HL-60 (cell line): ENCODE data around the gene TIAM1.

ENCODE experiments used
- DNase-seq, 2 experiments: peaks; one replicate each; pipeline ENCODE4 v3.0.0-alpha.2; 2010 to 2020; ENCODE audit warnings: low read depth in 1 of 2, low spot score in 1 of 2
- H3K27ac ChIP-seq: fragments of 250-450 bp; sonication (Bioruptor Pico); replicated peaks from 2 replicates; pipeline ENCODE4 v1.5.1; 2020; ENCODE audit warnings: mild to moderate bottlenecking, moderate library complexity
- H3K27me3 ChIP-seq: fragments of 250-450 bp; sonication (Bioruptor Pico); 2 replicates; pipeline ENCODE4 v1.5.1; 2021; ENCODE audit warnings: mild to moderate bottlenecking, moderate library complexity; ENCODE audit not compliant: insufficient read depth, poor library complexity, severe bottlenecking
- H3K4me3 ChIP-seq: replicated peaks from 2 replicates; pipeline ENCODE4 v1.5.1; 2011; ENCODE audit warnings: mild to moderate bottlenecking, control low read depth, low read length; ENCODE audit not compliant: insufficient read depth
- GABPA ChIP-seq: IDR thresholded peaks from 2 replicates; pipeline ENCODE4 v1.6.1; 2012; ENCODE audit warnings: low read depth
- POLR2AphosphoS5 ChIP-seq: IDR thresholded peaks from 2 replicates; pipeline ENCODE4 v1.6.1; 2012; ENCODE audit warnings: low read depth
- SPI1 ChIP-seq: IDR thresholded peaks from 2 replicates; pipeline ENCODE4 v1.6.1; 2012; ENCODE audit warnings: low read depth, mild to moderate bottlenecking, borderline replicate concordance
- TF ChIP-seq, protein P1 (sequence below): IDR thresholded peaks from 2 replicates; pipeline ENCODE4 v1.6.1; 2012; ENCODE audit warnings: low read depth; ENCODE audit not compliant: insufficient replicate concordance
- TF ChIP-seq, protein P2 (sequence below): IDR thresholded peaks from one replicate; pipeline ENCODE4 v1.5.1; 2011; ENCODE audit warnings: low read length, control low read depth, inconsistent platforms; ENCODE audit not compliant: insufficient read depth

Gene TIAM1

DNA sequence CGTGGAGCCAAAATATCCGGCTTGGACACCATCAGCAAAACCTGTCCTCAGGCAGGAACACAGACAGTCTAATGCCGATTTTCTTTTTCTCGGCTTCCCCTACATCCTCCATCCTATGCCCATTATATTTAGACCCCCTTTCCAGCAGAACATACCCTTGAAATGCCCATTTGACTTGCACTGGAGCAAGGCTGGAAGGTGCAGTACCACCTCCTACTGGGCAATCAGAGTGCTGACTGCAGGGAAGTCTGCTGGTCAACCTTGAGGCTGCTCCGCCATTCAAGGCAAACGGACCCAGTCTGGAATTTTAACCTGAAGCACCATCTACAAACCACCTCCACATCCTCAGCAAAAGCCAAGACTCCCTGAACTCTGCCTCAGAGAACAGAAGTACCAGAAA lies 79.5 kb downstream of the TIAM1 start:
- Histone ChIP-seq H3K4me3 (no peak overlapping the region), H3K27ac (no peak overlapping the region)
- no peak for TF ChIP-seq POLR2AphosphoS5
- TF ChIP-seq GABPA: no peak
- TF ChIP-seq, protein P1, sequence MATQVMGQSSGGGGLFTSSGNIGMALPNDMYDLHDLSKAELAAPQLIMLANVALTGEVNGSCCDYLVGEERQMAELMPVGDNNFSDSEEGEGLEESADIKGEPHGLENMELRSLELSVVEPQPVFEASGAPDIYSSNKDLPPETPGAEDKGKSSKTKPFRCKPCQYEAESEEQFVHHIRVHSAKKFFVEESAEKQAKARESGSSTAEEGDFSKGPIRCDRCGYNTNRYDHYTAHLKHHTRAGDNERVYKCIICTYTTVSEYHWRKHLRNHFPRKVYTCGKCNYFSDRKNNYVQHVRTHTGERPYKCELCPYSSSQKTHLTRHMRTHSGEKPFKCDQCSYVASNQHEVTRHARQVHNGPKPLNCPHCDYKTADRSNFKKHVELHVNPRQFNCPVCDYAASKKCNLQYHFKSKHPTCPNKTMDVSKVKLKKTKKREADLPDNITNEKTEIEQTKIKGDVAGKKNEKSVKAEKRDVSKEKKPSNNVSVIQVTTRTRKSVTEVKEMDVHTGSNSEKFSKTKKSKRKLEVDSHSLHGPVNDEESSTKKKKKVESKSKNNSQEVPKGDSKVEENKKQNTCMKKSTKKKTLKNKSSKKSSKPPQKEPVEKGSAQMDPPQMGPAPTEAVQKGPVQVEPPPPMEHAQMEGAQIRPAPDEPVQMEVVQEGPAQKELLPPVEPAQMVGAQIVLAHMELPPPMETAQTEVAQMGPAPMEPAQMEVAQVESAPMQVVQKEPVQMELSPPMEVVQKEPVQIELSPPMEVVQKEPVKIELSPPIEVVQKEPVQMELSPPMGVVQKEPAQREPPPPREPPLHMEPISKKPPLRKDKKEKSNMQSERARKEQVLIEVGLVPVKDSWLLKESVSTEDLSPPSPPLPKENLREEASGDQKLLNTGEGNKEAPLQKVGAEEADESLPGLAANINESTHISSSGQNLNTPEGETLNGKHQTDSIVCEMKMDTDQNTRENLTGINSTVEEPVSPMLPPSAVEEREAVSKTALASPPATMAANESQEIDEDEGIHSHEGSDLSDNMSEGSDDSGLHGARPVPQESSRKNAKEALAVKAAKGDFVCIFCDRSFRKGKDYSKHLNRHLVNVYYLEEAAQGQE: no peak
- no peak for TF ChIP-seq SPI1
- TF ChIP-seq, protein P2, sequence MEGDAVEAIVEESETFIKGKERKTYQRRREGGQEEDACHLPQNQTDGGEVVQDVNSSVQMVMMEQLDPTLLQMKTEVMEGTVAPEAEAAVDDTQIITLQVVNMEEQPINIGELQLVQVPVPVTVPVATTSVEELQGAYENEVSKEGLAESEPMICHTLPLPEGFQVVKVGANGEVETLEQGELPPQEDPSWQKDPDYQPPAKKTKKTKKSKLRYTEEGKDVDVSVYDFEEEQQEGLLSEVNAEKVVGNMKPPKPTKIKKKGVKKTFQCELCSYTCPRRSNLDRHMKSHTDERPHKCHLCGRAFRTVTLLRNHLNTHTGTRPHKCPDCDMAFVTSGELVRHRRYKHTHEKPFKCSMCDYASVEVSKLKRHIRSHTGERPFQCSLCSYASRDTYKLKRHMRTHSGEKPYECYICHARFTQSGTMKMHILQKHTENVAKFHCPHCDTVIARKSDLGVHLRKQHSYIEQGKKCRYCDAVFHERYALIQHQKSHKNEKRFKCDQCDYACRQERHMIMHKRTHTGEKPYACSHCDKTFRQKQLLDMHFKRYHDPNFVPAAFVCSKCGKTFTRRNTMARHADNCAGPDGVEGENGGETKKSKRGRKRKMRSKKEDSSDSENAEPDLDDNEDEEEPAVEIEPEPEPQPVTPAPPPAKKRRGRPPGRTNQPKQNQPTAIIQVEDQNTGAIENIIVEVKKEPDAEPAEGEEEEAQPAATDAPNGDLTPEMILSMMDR: no peak

DNA sequence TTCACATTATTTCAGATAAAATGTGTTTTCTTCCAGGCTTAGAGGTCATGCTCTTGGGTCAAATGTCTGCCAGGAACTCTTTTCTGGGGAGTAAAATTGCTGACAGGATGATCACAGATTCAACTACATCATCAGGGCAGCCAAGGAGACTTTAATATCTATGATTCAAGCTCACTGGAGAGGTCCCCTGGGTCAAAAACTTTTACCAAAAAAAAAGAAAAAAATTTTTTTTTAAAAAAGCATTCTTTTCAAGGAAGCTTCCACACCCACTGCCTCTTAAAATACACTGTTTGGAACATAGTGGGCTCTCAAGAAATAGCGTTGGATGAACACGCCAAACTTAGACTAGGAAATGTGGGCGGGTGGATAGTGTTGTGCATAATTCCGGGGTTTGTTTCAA lies 81.3 kb downstream of the TIAM1 start:
- Histone ChIP-seq H3K27me3 (no peaks in the 10 kb centered on the region), H3K27ac (no peak overlapping the region), H3K4me3 (no peak overlapping the region)
- TF ChIP-seq SPI1 (no peak), POLR2AphosphoS5 (no peak), GABPA (no peak)
- TF ChIP-seq, protein P1: no peak
- TF ChIP-seq, protein P2: no peak
- no peak for DNase-seq

More for the DNA sequence above, 79.5 kb downstream of the TIAM1 start:
- no peaks in the 10 kb centered on the region for H3K27me3 ChIP-seq
- no peak for DNase-seq

DNA sequence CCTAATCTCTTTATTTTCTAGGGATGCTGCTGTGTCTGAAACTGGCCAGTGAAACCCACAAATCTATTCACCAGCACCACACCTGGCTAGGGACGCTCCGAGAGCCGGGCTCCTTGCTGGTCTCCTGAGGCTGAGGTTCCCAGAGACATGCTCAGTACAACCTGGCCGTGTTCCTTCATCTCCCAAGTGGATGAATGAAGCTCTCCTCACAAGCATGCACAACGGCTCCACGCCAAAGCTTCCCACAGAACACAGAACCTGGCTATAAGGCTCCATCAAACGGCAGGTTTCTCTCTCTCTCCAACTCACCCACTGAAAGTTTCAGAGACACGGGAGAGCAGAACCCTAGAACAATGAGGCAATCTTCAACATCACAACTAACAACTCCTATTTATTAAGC lies 82.3 kb downstream of the TIAM1 start:
- H3K27me3 ChIP-seq: no peaks in the 10 kb centered on the region
- DNase-seq: no peak
- TF ChIP-seq SPI1: no peak
- no peak for TF ChIP-seq GABPA
- TF ChIP-seq POLR2AphosphoS5: no peak
- TF ChIP-seq, protein P2: no peak
- TF ChIP-seq, protein P1: no peak
- no peak overlapping the region for H3K4me3 ChIP-seq
- H3K27ac ChIP-seq: no peak overlapping the region
